ENCODE data around the gene ANKK1.
A peak's percentile ranks its signal among the peaks of the same experiment; 100 is the strongest.

Gene ANKK1

GRCh38 chr11:113369411-113369810 lies 18.2 kb upstream of the ANKK1 start:
- no peak for TF ChIP-seq CTCF (conservative IDR thresholded peaks at IDR 0.05)
- no peak overlapping the region for H3K27ac ChIP-seq

- H3K27ac ChIP-seq, result no peak overlapping the region
- no peak for TF ChIP-seq CTCF (conservative IDR thresholded peaks at IDR 0.05)
Measured at GRCh38 chr11:113370634-113371033, 16.9 kb upstream of the ANKK1 start.

- TF ChIP-seq CTCF (conservative IDR thresholded peaks at IDR 0.05), result peak; percentile 23
- no peak overlapping the region for H3K27ac ChIP-seq
Measured at GRCh38 chr11:113372309-113372708, 15.3 kb upstream of the ANKK1 start.

- no peak for TF ChIP-seq CTCF (conservative IDR thresholded peaks at IDR 0.05)
- H3K27ac ChIP-seq, result no peak overlapping the region
Measured at GRCh38 chr11:113373306-113373705, 14.3 kb upstream of the ANKK1 start.

GRCh38 chr11:113373981-113374560 lies 13.5 kb upstream of the ANKK1 start:
- TF ChIP-seq CTCF (conservative IDR thresholded peaks at IDR 0.05), result no peak
- H3K27ac ChIP-seq, result no peak overlapping the region

GRCh38 chr11:113375402-113375801 lies 12.2 kb upstream of the ANKK1 start:
- no peak overlapping the region for H3K27ac ChIP-seq
- TF ChIP-seq CTCF (conservative IDR thresholded peaks at IDR 0.05), result no peak

- TF ChIP-seq CTCF (conservative IDR thresholded peaks at IDR 0.05), result no peak
Measured at GRCh38 chr11:113376156-113376555, 11.4 kb upstream of the ANKK1 start.

More at GRCh38 chr11:113376156-113376555, 11.4 kb upstream of the ANKK1 start:
- H3K27ac ChIP-seq, result no peak overlapping the region

Measured in VCaP (cell line).